Measurements from ENCODE around the gene FBF1.

FBF1 gene

GRCh38 chr17:75981019-75981615, 40.3 kb upstream of the FBF1 start:
- no peak for TF ChIP-seq REST (IDR thresholded peaks at IDR 0.05; ENCODE audit: insufficient read depth in 1 of 2, low read depth in 2 of 2, low read length in 2 of 2)
- TF ChIP-seq TAF1 (IDR thresholded peaks at IDR 0.05; ENCODE audit: borderline replicate concordance, insufficient read depth, low read length): no peak
- TF ChIP-seq POLR2AphosphoS5 (IDR thresholded peaks at IDR 0.05; ENCODE audit: low read depth, low read length): no peak
- no peak for TF ChIP-seq FOXP2 (optimal IDR thresholded peaks at IDR 0.05; ENCODE audit: borderline replicate concordance, extremely low read depth, extremely low read length, insufficient read depth)

GRCh38 chr17:75980188-75981018, 39.6 kb upstream of the FBF1 start:
- no peak for TF ChIP-seq FOXP2 (optimal IDR thresholded peaks at IDR 0.05; ENCODE audit: borderline replicate concordance, extremely low read depth, extremely low read length, insufficient read depth)
- no peak for TF ChIP-seq SIN3A (IDR thresholded peaks at IDR 0.05; ENCODE audit: borderline replicate concordance, insufficient read depth, low read length)
- TF ChIP-seq TAF1 (IDR thresholded peaks at IDR 0.05; ENCODE audit: borderline replicate concordance, insufficient read depth, low read length): no peak
- TF ChIP-seq REST (IDR thresholded peaks at IDR 0.05; ENCODE audit: insufficient read depth in 1 of 2, low read depth in 2 of 2, low read length in 2 of 2): no peak
- no peak for TF ChIP-seq POLR2AphosphoS5 (IDR thresholded peaks at IDR 0.05; ENCODE audit: low read depth, low read length)

GRCh38 chr17:75979705-75980187, 38.9 kb upstream of the FBF1 start:
- no peak for TF ChIP-seq TAF1 (IDR thresholded peaks at IDR 0.05; ENCODE audit: borderline replicate concordance, insufficient read depth, low read length)
- no peak for TF ChIP-seq REST (IDR thresholded peaks at IDR 0.05; ENCODE audit: insufficient read depth in 1 of 2, low read depth in 2 of 2, low read length in 2 of 2)
- TF ChIP-seq SIN3A (IDR thresholded peaks at IDR 0.05; ENCODE audit: borderline replicate concordance, insufficient read depth, low read length): no peak
- TF ChIP-seq FOXP2 (optimal IDR thresholded peaks at IDR 0.05; ENCODE audit: borderline replicate concordance, extremely low read depth, extremely low read length, insufficient read depth): no peak
- TF ChIP-seq POLR2AphosphoS5 (IDR thresholded peaks at IDR 0.05; ENCODE audit: low read depth, low read length): no peak

- TF ChIP-seq SIN3A (IDR thresholded peaks at IDR 0.05; ENCODE audit: borderline replicate concordance, insufficient read depth, low read length) (peak; percentile 60; the same call in 1 of the 2 replicates), REST (IDR thresholded peaks at IDR 0.05; ENCODE audit: insufficient read depth in 1 of 2, low read depth in 2 of 2, low read length in 2 of 2) (no peak; a peak in 1 of 4 replicates), TAF1 (IDR thresholded peaks at IDR 0.05; ENCODE audit: borderline replicate concordance, insufficient read depth, low read length) (peak; percentile 87; the same call in 1 of the 2 replicates), POLR2AphosphoS5 (IDR thresholded peaks at IDR 0.05; ENCODE audit: low read depth, low read length) (peak; percentile 87), FOXP2 (optimal IDR thresholded peaks at IDR 0.05; ENCODE audit: borderline replicate concordance, extremely low read depth, extremely low read length, insufficient read depth) (peak; percentile 79)
Observed at GRCh38 chr17:75978938-75979704, 38.3 kb upstream of the FBF1 start, which contains the start of the genes ACOX1 and TEN1. Gene ACOX1, minus strand, starts transcription at chr17:75979166. Its CDS starts 93 bp downstream, at chr17:75979073. Gene TEN1, plus strand, starts transcription at chr17:75979240. Its CDS starts 6,953 bp downstream, at chr17:75986193.

All from PFSK-1 (cell line).